Measurements from ENCODE around the gene NCKAP5. TPM values are rescaled to one million over a fixed set of nuclear protein-coding genes. Genes with fewer than 3 reads are reported as not detected.
A peak's percentile ranks its signal among the peaks of the same experiment; 100 is the strongest.

The NCKAP5 gene
- total and polyA plus RNA-seq, 4 donors = 2.3 to 20.2 (median 8.1) TPM

- Histone ChIP-seq H3K27me3 (ENCODE audit: control insufficient read depth in 3 of 3, insufficient read depth in 3 of 3, low read length in 2 of 3) (no peaks in the 10 kb centered on the region), H3K9me3 (ENCODE audit: control insufficient read depth in 4 of 4, insufficient read depth in 3 of 4, low read length in 3 of 4) (peaks cover 0 to 5% (median 0%) of the 10 kb centered on the region in 4 donors), H3K27ac (ENCODE audit: low read depth in 1 of 2, low read length in 1 of 2) (no peak overlapping the region), H3K4me1 (ENCODE audit: control insufficient read depth in 5 of 5, insufficient read depth in 5 of 5, low read length in 5 of 5) (peaks cover 0 to 3% (median 0%) of the 10 kb centered on the region in 5 donors), H3K36me3 (ENCODE audit: control insufficient read depth in 4 of 4, insufficient read depth in 4 of 4, low read length in 4 of 4) (no peaks in the 10 kb centered on the region), H3K9ac (ENCODE audit: insufficient read depth in 1 of 2, low read length in 2 of 2) (no peak overlapping the region), H3K4me3 (no peak overlapping the region)
- DNase-seq (peak in 2 of 3 donors; percentile 61 to 76), ATAC-seq (ENCODE audit: insufficient read depth, low FRiP score) (no peak)
- WGBS, 2 donors = 91 to 92% methylated on average over 5 of the region's 5 CpGs
- no peak for TF ChIP-seq CTCF (IDR thresholded peaks at IDR 0.05; ENCODE audit: control extremely low read depth, extremely low read depth)
Measured at GRCh38 chr2:132752421-132753206, 815.6 kb downstream of the NCKAP5 start.

GRCh38 chr2:132751836-132752235, 816.4 kb downstream of the NCKAP5 start:
- H3K36me3 ChIP-seq (ENCODE audit: control insufficient read depth in 4 of 4, insufficient read depth in 4 of 4, low read length in 4 of 4) = no peaks in the 10 kb centered on the region
- ATAC-seq (ENCODE audit: insufficient read depth, low FRiP score) (no peak), DNase-seq (no peak)
- peaks cover 0 to 5% (median 0%) of the 10 kb centered on the region in 4 donors for H3K9me3 ChIP-seq (ENCODE audit: control insufficient read depth in 4 of 4, insufficient read depth in 3 of 4, low read length in 3 of 4)
- peaks cover 0 to 3% (median 0%) of the 10 kb centered on the region in 5 donors for H3K4me1 ChIP-seq (ENCODE audit: control insufficient read depth in 5 of 5, insufficient read depth in 5 of 5, low read length in 5 of 5)
- no peak overlapping the region for H3K27ac ChIP-seq (ENCODE audit: low read depth in 1 of 2, low read length in 1 of 2)
- H3K9ac ChIP-seq (ENCODE audit: insufficient read depth in 1 of 2, low read length in 2 of 2) = no peak overlapping the region
- TF ChIP-seq CTCF (IDR thresholded peaks at IDR 0.05; ENCODE audit: control extremely low read depth, extremely low read depth) = no peak
- H3K27me3 ChIP-seq (ENCODE audit: control insufficient read depth in 3 of 3, insufficient read depth in 3 of 3, low read length in 2 of 3) = no peaks in the 10 kb centered on the region
- no peak overlapping the region for H3K4me3 ChIP-seq

- Histone ChIP-seq H3K4me1 (ENCODE audit: control insufficient read depth in 5 of 5, insufficient read depth in 5 of 5, low read length in 5 of 5) (peaks cover 0 to 3% (median 0%) of the 10 kb centered on the region in 5 donors), H3K36me3 (ENCODE audit: control insufficient read depth in 4 of 4, insufficient read depth in 4 of 4, low read length in 4 of 4) (no peaks in the 10 kb centered on the region), H3K27me3 (ENCODE audit: control insufficient read depth in 3 of 3, insufficient read depth in 3 of 3, low read length in 2 of 3) (no peaks in the 10 kb centered on the region), H3K9me3 (ENCODE audit: control insufficient read depth in 4 of 4, insufficient read depth in 3 of 4, low read length in 3 of 4) (peaks cover 0 to 5% (median 0%) of the 10 kb centered on the region in 4 donors), H3K27ac (ENCODE audit: low read depth in 1 of 2, low read length in 1 of 2) (no peak overlapping the region), H3K4me3 (no peak overlapping the region), H3K9ac (ENCODE audit: insufficient read depth in 1 of 2, low read length in 2 of 2) (no peak overlapping the region)
- DNase-seq (no peak), ATAC-seq (ENCODE audit: insufficient read depth, low FRiP score) (no peak)
- no peak for TF ChIP-seq CTCF (IDR thresholded peaks at IDR 0.05; ENCODE audit: control extremely low read depth, extremely low read depth)
Measured at GRCh38 chr2:132750606-132751005, 817.7 kb downstream of the NCKAP5 start.

Data from lung (tissue), 12 donors.